ENCODE data around the gene MAP3K1.
"Not testable (repeated sequence)": the region's sequence is repeated elsewhere in the genome, so short reads cannot be mapped to it uniquely, and the experiment has no call there.

MAP3K1 gene

GRCh38 chr5:56816546-56817081, 1.3 kb downstream of the MAP3K1 start:
- peak; percentile 51 for DNase-seq

- DNase-seq = no peak
Measured at GRCh38 chr5:56817263-56818014, 2.1 kb downstream of the MAP3K1 start.

GRCh38 chr5:56818450-56819037, 3.2 kb downstream of the MAP3K1 start:
- peak; percentile 20 for DNase-seq

- no peak for DNase-seq
Measured at GRCh38 chr5:56819060-56819881, 3.9 kb downstream of the MAP3K1 start.

GRCh38 chr5:56821868-56822267, 6.5 kb downstream of the MAP3K1 start:
- not testable (repeated sequence) for DNase-seq

- peak; percentile 12 for DNase-seq
Measured at GRCh38 chr5:56822981-56823380, 7.6 kb downstream of the MAP3K1 start.

- DNase-seq = no peak
Measured at GRCh38 chr5:56824019-56824418, 8.7 kb downstream of the MAP3K1 start.

- DNase-seq = no peak
Measured at GRCh38 chr5:56825222-56825824, 10.0 kb downstream of the MAP3K1 start.

- DNase-seq = no peak
Measured at GRCh38 chr5:56827049-56827448, 11.7 kb downstream of the MAP3K1 start.

- DNase-seq = no peak
Measured at GRCh38 chr5:56827924-56828323, 12.6 kb downstream of the MAP3K1 start.

- DNase-seq = no peak
Measured at GRCh38 chr5:56829137-56829908, 14.0 kb downstream of the MAP3K1 start.

- DNase-seq = no peak
Measured at GRCh38 chr5:56831773-56832172, 16.4 kb downstream of the MAP3K1 start.

GRCh38 chr5:56833325-56833724, 18.0 kb downstream of the MAP3K1 start:
- DNase-seq = no peak

GRCh38 chr5:56837381-56837780, 22.0 kb downstream of the MAP3K1 start:
- DNase-seq = no peak

- no peak for DNase-seq
Measured at GRCh38 chr5:56837956-56838355, 22.6 kb downstream of the MAP3K1 start.

- DNase-seq = peak; percentile 81
Measured at GRCh38 chr5:56838409-56839039, 23.2 kb downstream of the MAP3K1 start.

GRCh38 chr5:56839062-56839461, 23.7 kb downstream of the MAP3K1 start:
- DNase-seq = no peak

- DNase-seq = peak; percentile 8
Measured at GRCh38 chr5:56840597-56840996, 25.2 kb downstream of the MAP3K1 start.

- DNase-seq = no peak
Measured at GRCh38 chr5:56845277-56845676, 29.9 kb downstream of the MAP3K1 start.

GRCh38 chr5:56845904-56846480, 30.6 kb downstream of the MAP3K1 start:
- no peak for DNase-seq

- no peak for DNase-seq
Measured at GRCh38 chr5:56848206-56848605, 32.9 kb downstream of the MAP3K1 start.
